Lower leg skin (tissue), 4 donors: ENCODE measurements around the gene YPEL4. TPM values are rescaled to one million over a fixed set of nuclear protein-coding genes. Genes with fewer than 3 reads are reported as not detected.

Source experiments
- DNase-seq, 2 donors: peaks; one replicate each; pipeline ENCODE4 v3.0.0-alpha.2; 2019; ENCODE audit warnings: low spot score in 2 of 2
- H3K4me3 ChIP-seq: fragments of 200-600 bp; sonication (generic); 2 replicates; pipeline ENCODE4 v1.5.1; 2017; ENCODE audit warnings: mild to moderate bottlenecking, low read depth; ENCODE audit not compliant: poor library complexity, severe bottlenecking
- CTCF ChIP-seq, 3 donors: fragments of 450-650 bp; IDR thresholded peaks; one replicate each; pipeline ENCODE4 v1.5.1; 2016; ENCODE audit warnings: antibody characterized with exemption in 3 of 3, mild to moderate bottlenecking in 3 of 3, moderate library complexity in 2 of 3
- POLR2A ChIP-seq, 2 donors: fragments of 450-650 bp; IDR thresholded peaks; one replicate each; pipeline ENCODE4 v1.6.1; 2016 to 2017; ENCODE audit warnings: antibody characterized with exemption in 2 of 2, mild to moderate bottlenecking in 1 of 2, moderate library complexity in 1 of 2
- WGBS, 2 donors: methylation state at CpG; one replicate each; pipeline ENCODE4 v1.1.5; 2018; 5-methylcytosine and 5-hydroxymethylcytosine counted together
- intact Hi-C: fragments of 100-400 bp; cut with DNase I; formaldehyde crosslinking; loops from one replicate; pipeline ENCODE4 v1.15.0; 2023; ENCODE audit warnings: low total_unique reads
- total RNA-seq, 4 donors: library from RNA; depleted of rRNA; stranded (reverse); fragments of >200 nt; gene quantifications; one replicate each; pipeline ENCODE4 v1.1.0, GENCODE V29; 2016

YPEL4 gene
- total RNA-seq, 4 donors from 2014 or later, result 0.91 to 4.3 (median 2.9) TPM

- TF ChIP-seq POLR2A (IDR thresholded peaks at IDR 0.05) (no peak), CTCF (IDR thresholded peaks at IDR 0.05) (no peak)
- no peak for DNase-seq
- intact Hi-C loops, result loop anchor here (10.0 kb wide), 1 partner anchor 329 kb away; the partner anchor contains the start of genes P2RX3 and SSRP1
- WGBS, 2 donors, result 80 to 88% methylated on average over 9 of the region's 9 CpGs
- no peak overlapping the region for H3K4me3 ChIP-seq
Observed at GRCh38 chr11:57663975-57664374, 14.3 kb upstream of the YPEL4 start.

GRCh38 chr11:57662893-57663292 is 13.2 kb upstream of the YPEL4 start:
- TF ChIP-seq CTCF (IDR thresholded peaks at IDR 0.05), result no peak
- TF ChIP-seq POLR2A (IDR thresholded peaks at IDR 0.05), result no peak
- WGBS, 2 donors, result 44 to 61% methylated on average over 4 of the region's 4 CpGs
- no peak overlapping the region for H3K4me3 ChIP-seq
- intact Hi-C loops, result loop anchor here (10.0 kb wide), 1 partner anchor 328 kb away; the partner anchor contains the start of genes P2RX3 and SSRP1
- no peak for DNase-seq

- intact Hi-C loops, result loop anchor here (5.0 to 10.0 kb wide), 2 partner anchors 325 to 863 kb away; partner anchors contain the start of genes P2RX3 and SSRP1
- TF ChIP-seq CTCF (IDR thresholded peaks at IDR 0.05) (no peak), POLR2A (IDR thresholded peaks at IDR 0.05) (no peak)
- 94 to 95% methylated on average over 14 of the region's 14 CpGs for WGBS, 2 donors
- DNase-seq, result peak in 1 of 2 donors; percentile 76
- H3K4me3 ChIP-seq, result no peak overlapping the region
Observed at GRCh38 chr11:57659669-57660068, 10.0 kb upstream of the YPEL4 start.

GRCh38 chr11:57658023-57658361 is 8.3 kb upstream of the YPEL4 start:
- no peak for DNase-seq
- TF ChIP-seq POLR2A (IDR thresholded peaks at IDR 0.05), result no peak
- no peak for TF ChIP-seq CTCF (IDR thresholded peaks at IDR 0.05)
- peak overlapping the region; percentile 48 for H3K4me3 ChIP-seq
- 0 to 1% methylated on average over 8 of the region's 8 CpGs for WGBS, 2 donors
- intact Hi-C loops, result loop anchor here (5.0 kb wide), 1 partner anchor 864 kb away; no protein-coding TSS in a partner anchor

- WGBS, 2 donors, result 0% methylated on average over 32 to 37 of the region's 45 CpGs
- peak within 1 kb of the TSS; percentile 48 for H3K4me3 ChIP-seq
- DNase-seq, result peak; percentile 100
- intact Hi-C loops, result loop anchor here (5.0 kb wide), 1 partner anchor 865 kb away; no protein-coding TSS in a partner anchor
- TF ChIP-seq CTCF (IDR thresholded peaks at IDR 0.05) (no peak), POLR2A (IDR thresholded peaks at IDR 0.05) (no peak)
Observed at GRCh38 chr11:57657194-57658022, 7.7 kb upstream of the YPEL4 start, which contains the start of gene CLP1. CLP1 (plus strand) TSS chr11:57657762; CDS start chr11:57659477, 1,715 bp downstream.
